HG03457 (cell line): ENCODE results near the gene TIMM17A.
A peak's percentile ranks its signal among the peaks of the same experiment; 100 is the strongest.
"Not testable (repeated sequence)": the region's sequence is repeated elsewhere in the genome, so short reads cannot be mapped to it uniquely, and the experiment has no call there.

ENCODE experiments used
- ATAC-seq: cut with Tn5 transposase; IDR thresholded peaks from one replicate; pipeline ENCODE4 v1.9.1; 2021; ENCODE audit warnings: moderate number of reproducible peaks; ENCODE audit not compliant: unreplicated experiment

The TIMM17A gene

GRCh38 chr1:201939574-201939973, 15.7 kb upstream of the TIMM17A start:
- no peak for ATAC-seq

GRCh38 chr1:201940316-201940715, 15.0 kb upstream of the TIMM17A start:
- not testable (repeated sequence) for ATAC-seq

GRCh38 chr1:201941420-201942128, 13.7 kb upstream of the TIMM17A start:
- ATAC-seq: no peak

- no peak for ATAC-seq
Observed at GRCh38 chr1:201942129-201942495, 13.2 kb upstream of the TIMM17A start.

GRCh38 chr1:201944002-201944401, 11.3 kb upstream of the TIMM17A start:
- no peak for ATAC-seq

- no peak for ATAC-seq
Observed at GRCh38 chr1:201944639-201945038, 10.7 kb upstream of the TIMM17A start.

- no peak for ATAC-seq
Observed at GRCh38 chr1:201945157-201945556, 10.1 kb upstream of the TIMM17A start.

- no peak for ATAC-seq
Observed at GRCh38 chr1:201945863-201946223, 9.5 kb upstream of the TIMM17A start.

- ATAC-seq: no peak
Observed at GRCh38 chr1:201946224-201946908, 8.9 kb upstream of the TIMM17A start, which contains the start of gene LMOD1. LMOD1 (minus strand) TSS chr1:201946548; CDS start chr1:201946340, 208 bp downstream.

GRCh38 chr1:201947697-201948008, 7.7 kb upstream of the TIMM17A start:
- no peak for ATAC-seq

GRCh38 chr1:201949491-201949890, 5.8 kb upstream of the TIMM17A start:
- no peak for ATAC-seq

GRCh38 chr1:201954263-201955008, 867 bp upstream of the TIMM17A start:
- no peak for ATAC-seq

GRCh38 chr1:201955729-201956143, 433 bp downstream of the TIMM17A start:
- ATAC-seq: peak; percentile 34

- ATAC-seq: no peak
Observed at GRCh38 chr1:201958348-201958747, 3.0 kb downstream of the TIMM17A start.

GRCh38 chr1:201962382-201962781, 7.1 kb downstream of the TIMM17A start:
- ATAC-seq: not testable (repeated sequence)

- no peak for ATAC-seq
Observed at GRCh38 chr1:201964261-201964660, 9.0 kb downstream of the TIMM17A start.

- no peak for ATAC-seq
Observed at GRCh38 chr1:201966171-201966570, 10.9 kb downstream of the TIMM17A start.

- no peak for ATAC-seq
Observed at GRCh38 chr1:201968202-201968925, 13.1 kb downstream of the TIMM17A start.

GRCh38 chr1:201970334-201971159, 15.2 kb downstream of the TIMM17A start:
- ATAC-seq: no peak

- ATAC-seq: peak; percentile 66
Observed at GRCh38 chr1:201982082-201982622, 26.8 kb downstream of the TIMM17A start.
